Left ventricle myocardium inferior (tissue), 1 donor: Measurements from ENCODE around the gene CADM3. TPM values are rescaled to one million over a fixed set of nuclear protein-coding genes. Genes with fewer than 3 reads are reported as not detected.

Experiments used
- DNase-seq: peaks from one replicate; pipeline ENCODE4 v3.0.0-alpha.2; 2020
- H3K27ac ChIP-seq: fragments of 200-600 bp; replicated peaks from 2 replicates; pipeline ENCODE4 v1.8.0; 2021
- H3K27me3 ChIP-seq: fragments of 200-600 bp; 2 replicates; pipeline ENCODE4 v1.8.0; 2021; ENCODE audit warnings: low read depth
- H3K36me3 ChIP-seq: fragments of 200-600 bp; 2 replicates; pipeline ENCODE4 v1.8.0; 2021
- H3K4me1 ChIP-seq: fragments of 200-600 bp; 2 replicates; pipeline ENCODE4 v1.8.0; 2021
- H3K4me3 ChIP-seq: fragments of 200-600 bp; 2 replicates; pipeline ENCODE4 v1.8.0; 2021; ENCODE audit warnings: mild to moderate bottlenecking, moderate library complexity
- H3K9me3 ChIP-seq: fragments of 200-600 bp; replicated peaks from 2 replicates; pipeline ENCODE4 v1.8.0; 2021
- intact Hi-C: fragments of 100-400 bp; cut with micrococcal nuclease; formaldehyde crosslinking; loops from one replicate; pipeline ENCODE4 v1.11.0; 2022
- total RNA-seq: library from RNA; stranded (reverse); fragmentation: NEBNext Ultra II Directional; extraction: Animal tissue kit (Norgen Biotek cat#: 25700); gene quantifications from one replicate; pipeline ENCODE4 v1.2.1, GENCODE V29; 2021
- TF ChIP-seq, protein P1 (sequence below): fragments of 200-600 bp; IDR thresholded peaks from 2 replicates; pipeline ENCODE4 v1.8.0; 2021; ENCODE audit warnings: antibody characterized with exemption, mild to moderate bottlenecking, borderline replicate concordance
- donor health status: DM: no; HTN: yes; CAD: no; lungs with severe emphysema.

Gene CADM3
- total RNA-seq, 1 donor from 2014 or later: 3.7 TPM

DNA sequence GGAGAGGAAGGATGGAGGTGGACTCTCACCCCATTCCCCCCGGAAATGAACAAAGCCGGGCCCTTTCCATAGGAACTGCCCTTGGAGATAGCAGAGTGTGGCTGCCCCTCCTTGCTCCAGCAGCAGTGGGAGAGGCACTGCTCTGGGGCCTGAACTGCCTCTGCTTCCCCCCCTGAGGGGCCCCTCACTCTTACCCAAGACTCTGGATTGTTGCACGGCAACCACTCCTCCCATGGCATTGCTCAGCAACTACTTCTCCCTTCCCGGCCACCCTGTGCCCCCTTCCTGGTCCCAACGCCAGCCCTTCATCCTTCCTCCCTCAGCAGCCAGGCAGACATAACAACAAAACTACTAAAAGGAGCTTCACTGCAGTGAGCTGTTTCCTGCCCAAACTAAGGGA lies 30.2 kb downstream of the CADM3 start:
- TF ChIP-seq, protein P1, sequence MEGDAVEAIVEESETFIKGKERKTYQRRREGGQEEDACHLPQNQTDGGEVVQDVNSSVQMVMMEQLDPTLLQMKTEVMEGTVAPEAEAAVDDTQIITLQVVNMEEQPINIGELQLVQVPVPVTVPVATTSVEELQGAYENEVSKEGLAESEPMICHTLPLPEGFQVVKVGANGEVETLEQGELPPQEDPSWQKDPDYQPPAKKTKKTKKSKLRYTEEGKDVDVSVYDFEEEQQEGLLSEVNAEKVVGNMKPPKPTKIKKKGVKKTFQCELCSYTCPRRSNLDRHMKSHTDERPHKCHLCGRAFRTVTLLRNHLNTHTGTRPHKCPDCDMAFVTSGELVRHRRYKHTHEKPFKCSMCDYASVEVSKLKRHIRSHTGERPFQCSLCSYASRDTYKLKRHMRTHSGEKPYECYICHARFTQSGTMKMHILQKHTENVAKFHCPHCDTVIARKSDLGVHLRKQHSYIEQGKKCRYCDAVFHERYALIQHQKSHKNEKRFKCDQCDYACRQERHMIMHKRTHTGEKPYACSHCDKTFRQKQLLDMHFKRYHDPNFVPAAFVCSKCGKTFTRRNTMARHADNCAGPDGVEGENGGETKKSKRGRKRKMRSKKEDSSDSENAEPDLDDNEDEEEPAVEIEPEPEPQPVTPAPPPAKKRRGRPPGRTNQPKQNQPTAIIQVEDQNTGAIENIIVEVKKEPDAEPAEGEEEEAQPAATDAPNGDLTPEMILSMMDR: no peak
- H3K36me3 ChIP-seq: no peaks in the 10 kb centered on the region
- intact Hi-C loops: no loop called here
- H3K4me1 ChIP-seq: no peaks in the 10 kb centered on the region
- no peaks in the 10 kb centered on the region for H3K9me3 ChIP-seq
- no peak for DNase-seq
- H3K4me3 ChIP-seq: peak overlapping the region; percentile 21
- peak overlapping the region; percentile 27 for H3K27ac ChIP-seq
- peaks cover 95% of the 10 kb centered on the region for H3K27me3 ChIP-seq

DNA sequence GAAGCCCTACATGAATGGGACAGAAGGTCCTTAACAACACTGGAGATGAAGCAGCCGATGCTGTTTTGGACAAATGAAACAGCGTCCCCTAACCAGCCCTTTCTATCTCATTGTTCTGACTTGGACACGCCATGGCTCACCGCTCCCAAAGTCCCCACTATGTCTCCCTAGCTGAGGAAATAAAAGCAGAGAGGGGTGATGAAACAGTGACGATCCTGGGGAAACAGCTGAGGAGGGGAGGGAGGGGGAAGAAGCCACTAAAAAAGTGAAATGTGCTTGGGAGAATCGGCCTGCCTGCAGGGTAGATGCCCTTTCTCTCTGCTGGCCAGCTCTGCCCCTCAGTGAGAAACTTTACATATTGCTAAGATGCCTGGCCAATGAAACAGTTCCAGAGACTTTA lies 32.2 kb downstream of the CADM3 start:
- Histone ChIP-seq H3K27me3 (peaks cover 97% of the 10 kb centered on the region), H3K9me3 (no peaks in the 10 kb centered on the region), H3K4me3 (no peak overlapping the region), H3K4me1 (no peaks in the 10 kb centered on the region), H3K36me3 (no peaks in the 10 kb centered on the region), H3K27ac (peak overlapping the region; percentile 3)
- no peak for DNase-seq
- intact Hi-C loops: no loop called here
- TF ChIP-seq, protein P1: no peak

DNA sequence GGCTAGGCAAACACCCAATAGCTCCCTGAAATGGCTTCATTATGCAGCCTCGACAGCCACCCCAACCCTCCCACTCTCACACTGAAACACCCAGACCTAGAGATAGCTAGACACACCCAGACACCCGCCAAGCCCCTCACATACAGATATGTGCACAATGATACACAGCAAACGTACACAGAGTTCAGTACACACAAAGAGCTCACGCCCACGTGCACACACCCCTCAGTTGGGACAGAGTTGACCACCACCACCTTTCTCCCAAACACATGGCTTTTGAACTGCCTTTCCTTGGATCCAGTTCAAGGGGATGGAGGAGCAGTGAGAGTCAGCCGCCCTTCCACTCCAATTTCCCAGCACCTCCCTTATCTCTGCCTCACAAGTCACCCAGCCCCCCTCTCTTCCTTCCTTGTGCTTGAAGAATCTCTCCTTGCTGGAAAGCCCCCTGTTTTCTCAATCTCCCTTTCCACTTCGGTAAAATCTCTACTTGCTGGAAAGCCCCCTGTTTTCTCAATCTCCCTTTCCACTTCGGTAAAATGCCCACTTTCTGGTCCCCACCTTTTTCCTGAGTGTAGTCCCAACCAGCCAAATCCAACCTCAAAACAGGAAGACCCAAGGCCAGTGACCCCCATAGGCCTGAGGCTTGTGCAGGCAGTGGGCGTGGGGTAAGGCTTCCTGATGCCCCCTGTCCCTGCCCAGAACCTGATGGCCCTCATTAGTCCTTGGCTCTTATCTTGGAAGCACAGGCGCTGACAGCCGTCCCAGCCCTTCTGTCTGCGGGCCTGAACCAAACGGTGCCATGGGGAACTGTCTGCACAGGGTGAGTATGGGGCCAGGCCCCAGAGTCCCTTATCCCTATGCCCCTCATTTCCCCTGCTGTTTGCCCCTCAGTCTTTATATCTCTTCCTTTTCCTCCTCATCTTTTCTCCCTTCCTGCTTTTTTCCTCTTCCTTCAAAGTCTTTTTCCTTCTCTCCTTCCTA lies 33.0 kb downstream of the CADM3 start, which contains the start of gene ACKR1:
TSS of gene ACKR1 (plus strand) at position 715 of the 981 bp plus-strand sequence. CDS start at position 800, 85 bp downstream.
- peak within 1 kb of the TSS; percentile 34 for H3K4me3 ChIP-seq
- TF ChIP-seq, protein P1: no peak
- no peaks in the 10 kb centered on the region for H3K9me3 ChIP-seq
- peak within 1 kb of the TSS; percentile 3 for H3K27ac ChIP-seq
- intact Hi-C loops: no loop called here
- no peak for DNase-seq
- H3K36me3 ChIP-seq: no peaks in the 10 kb centered on the region
- H3K4me1 ChIP-seq: no peaks in the 10 kb centered on the region
- H3K27me3 ChIP-seq: peaks cover 97% of the 10 kb centered on the region

DNA sequence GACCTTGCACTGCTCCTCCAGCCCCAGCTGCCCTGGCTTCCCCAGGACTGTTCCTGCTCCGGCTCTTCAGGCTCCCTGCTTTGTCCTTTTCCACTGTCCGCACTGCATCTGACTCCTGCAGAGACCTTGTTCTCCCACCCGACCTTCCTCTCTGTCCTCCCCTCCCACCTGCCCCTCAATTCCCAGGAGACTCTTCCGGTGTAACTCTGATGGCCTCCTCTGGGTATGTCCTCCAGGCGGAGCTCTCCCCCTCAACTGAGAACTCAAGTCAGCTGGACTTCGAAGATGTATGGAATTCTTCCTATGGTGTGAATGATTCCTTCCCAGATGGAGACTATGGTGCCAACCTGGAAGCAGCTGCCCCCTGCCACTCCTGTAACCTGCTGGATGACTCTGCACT lies 33.8 kb downstream of the CADM3 start:
- peak overlapping the region; percentile 34 for H3K4me3 ChIP-seq

DNA sequence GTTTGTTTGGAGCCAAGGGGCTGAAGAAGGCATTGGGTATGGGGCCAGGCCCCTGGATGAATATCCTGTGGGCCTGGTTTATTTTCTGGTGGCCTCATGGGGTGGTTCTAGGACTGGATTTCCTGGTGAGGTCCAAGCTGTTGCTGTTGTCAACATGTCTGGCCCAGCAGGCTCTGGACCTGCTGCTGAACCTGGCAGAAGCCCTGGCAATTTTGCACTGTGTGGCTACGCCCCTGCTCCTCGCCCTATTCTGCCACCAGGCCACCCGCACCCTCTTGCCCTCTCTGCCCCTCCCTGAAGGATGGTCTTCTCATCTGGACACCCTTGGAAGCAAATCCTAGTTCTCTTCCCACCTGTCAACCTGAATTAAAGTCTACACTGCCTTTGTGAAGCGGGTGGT lies 34.7 kb downstream of the CADM3 start:
- no peaks in the 10 kb centered on the region for H3K36me3 ChIP-seq
- peak overlapping the region; percentile 34 for H3K4me3 ChIP-seq
- no peak for DNase-seq
- no peak overlapping the region for H3K27ac ChIP-seq
- TF ChIP-seq, protein P1: no peak
- H3K9me3 ChIP-seq: no peaks in the 10 kb centered on the region
- intact Hi-C loops: no loop called here
- peaks cover under 1% of the 10 kb centered on the region for H3K4me1 ChIP-seq
- H3K27me3 ChIP-seq: peaks cover 97% of the 10 kb centered on the region

More for the DNA sequence above, 33.8 kb downstream of the CADM3 start:
- H3K27me3 ChIP-seq: peaks cover 97% of the 10 kb centered on the region
- DNase-seq: no peak
- no peaks in the 10 kb centered on the region for H3K4me1 ChIP-seq
- H3K27ac ChIP-seq: no peak overlapping the region
- no peaks in the 10 kb centered on the region for H3K9me3 ChIP-seq
- TF ChIP-seq, protein P1: no peak
- no peaks in the 10 kb centered on the region for H3K36me3 ChIP-seq
- intact Hi-C loops: no loop called here
